Caco-2 (cell line): ENCODE measurements around the gene LYZL6. TPM values are rescaled to one million over a fixed set of nuclear protein-coding genes. Genes with fewer than 3 reads are reported as not detected.

Experiments used
- BruUV-seq: library from RNA; stranded (reverse); fragments of 400-500 nt; replicated peaks from 2 replicates; lab custom pipeline; 2021; lab: Mats Ljungman, UMichigan
- CTCF ChIA-PET: fragments of 300-600 bp; sonication (Branson Sonifier 250); formaldehyde crosslinking; loops from one replicate; lab custom pipeline; 2022; ENCODE audit warnings: antibody characterized with exemption; lab: Charles Lee
- POLR2A ChIA-PET: fragments of 300-600 bp; sonication (Branson Sonifier 250); formaldehyde crosslinking; loops from one replicate; lab custom pipeline; 2022; ENCODE audit warnings: antibody characterized with exemption; lab: Charles Lee
- DNase-seq, 2 experiments: peaks; one replicate each; pipeline versions ENCODE4 v3.0.0 to v3.0.0-alpha.2; 2020 to 2022
- H3K27me3 ChIP-seq: replicated peaks from 2 replicates; pipeline ENCODE4 v1.6.0; 2011; ENCODE audit warnings: low read length; ENCODE audit not compliant: control insufficient read depth, insufficient read depth
- H3K36me3 ChIP-seq: 2 replicates; pipeline ENCODE4 v1.5.1; 2011; ENCODE audit warnings: low read length; ENCODE audit not compliant: control insufficient read depth, insufficient read depth
- H3K4me1 ChIP-seq: fragments of 250-450 bp; sonication (Bioruptor Pico); 2 replicates; pipeline ENCODE4 v1.5.1; 2020; ENCODE audit warnings: mild to moderate bottlenecking
- H3K4me3 ChIP-seq: 2 replicates; pipeline ENCODE4 v1.5.1; 2011; ENCODE audit warnings: low read depth, mild to moderate bottlenecking, control low read depth, low read length
- H3K9me3 ChIP-seq: fragments of 250-450 bp; sonication (Bioruptor Pico); 2 replicates; pipeline ENCODE4 v1.5.1; 2020; ENCODE audit warnings: mild to moderate bottlenecking, moderate library complexity
- H3K27ac Mint-ChIP-seq: one replicate; pipeline ENCODE4 v1.8.0; 2022; ENCODE audit warnings: mixed read lengths; ENCODE audit not compliant: unreplicated experiment
- H3K27me3 Mint-ChIP-seq: one replicate; pipeline ENCODE4 v1.8.0; 2022; ENCODE audit warnings: mixed read lengths; ENCODE audit not compliant: insufficient read depth, unreplicated experiment
- H3K36me3 Mint-ChIP-seq: one replicate; pipeline ENCODE4 v1.8.0; 2022; ENCODE audit warnings: mild to moderate bottlenecking, mixed read lengths; ENCODE audit not compliant: insufficient read depth, unreplicated experiment
- H3K4me1 Mint-ChIP-seq: one replicate; pipeline ENCODE4 v1.8.0; 2022; ENCODE audit warnings: low read depth, mixed read lengths; ENCODE audit not compliant: unreplicated experiment
- H3K4me3 Mint-ChIP-seq: one replicate; pipeline ENCODE4 v1.8.0; 2022; ENCODE audit warnings: mild to moderate bottlenecking, moderate library complexity, mixed read lengths; ENCODE audit not compliant: unreplicated experiment
- H3K9me3 Mint-ChIP-seq: one replicate; pipeline ENCODE4 v1.8.0; 2022; ENCODE audit warnings: mixed read lengths; ENCODE audit not compliant: unreplicated experiment
- CTCF ChIP-seq, 2 experiments: fragments of 200-600 bp in 1 of 2; IDR thresholded peaks; 1 replicate in 1 of 2; 2 replicates in 1 of 2; pipeline versions ENCODE4 v1.5.1 to v1.8.0; 2011 to 2022; ENCODE audit warnings: antibody characterized with exemption in 1 of 2, control low read depth in 1 of 2, inconsistent platforms in 1 of 2, low read depth in 1 of 2, low read length in 1 of 2, mild to moderate bottlenecking in 1 of 2, moderate library complexity in 1 of 2; ENCODE audit not compliant: insufficient read depth in 1 of 2, severe bottlenecking in 1 of 2, unreplicated experiment in 1 of 2
- intact Hi-C: fragments of 100-400 bp; cut with micrococcal nuclease; formaldehyde crosslinking; loops from one replicate; pipeline ENCODE4 v1.10.0; 2022; ENCODE audit not compliant: unreplicated experiment
- total RNA-seq: library from RNA; stranded (reverse); gene quantifications from 2 replicates; pipeline ENCODE4 v1.2.3, GENCODE V29; 2022

LYZL6 gene
- total RNA-seq, 1 experiment from 2014 or later: not detected

GRCh38 chr17:35986643-35987042 lies 43.1 kb upstream of the LYZL6 start, which contains the start of gene CCL14:
CCL14 (minus strand) TSS chr17:35986729; CDS start chr17:35986649, 80 bp downstream.
- DNase-seq: no peak
- H3K4me1 Mint-ChIP-seq: no peaks in the 10 kb centered on the region
- no peaks in the 10 kb centered on the region for H3K36me3 Mint-ChIP-seq
- no peaks in the 10 kb centered on the region for H3K27me3 ChIP-seq
- H3K4me1 ChIP-seq: peaks cover 7% of the 10 kb centered on the region
- peaks cover 12% of the 10 kb centered on the region; the same call in 1 of the 2 replicates for H3K9me3 ChIP-seq
- no TSS peak for BruUV-seq
- no peak for TF ChIP-seq CTCF (IDR thresholded peaks at IDR 0.05; ENCODE audit: insufficient read depth in 1 of 2, low read depth in 1 of 2, low read length in 1 of 2, severe bottlenecking in 1 of 2, unreplicated experiment in 1 of 2)
- no peak within 1 kb of the TSS for H3K27ac Mint-ChIP-seq
- no peaks in the 10 kb centered on the region for H3K27me3 Mint-ChIP-seq
- POLR2A ChIA-PET: no interaction called here
- CTCF ChIA-PET: no interaction called here
- H3K9me3 Mint-ChIP-seq: peaks cover 9% of the 10 kb centered on the region
- intact Hi-C loops: no loop called here
- H3K4me3 Mint-ChIP-seq: no peak within 1 kb of the TSS
- no peaks in the 10 kb centered on the region for H3K36me3 ChIP-seq
- no peak within 1 kb of the TSS for H3K4me3 ChIP-seq

- no peaks in the 10 kb centered on the region for H3K36me3 Mint-ChIP-seq
- peaks cover 4% of the 10 kb centered on the region for H3K4me1 Mint-ChIP-seq
- no peaks in the 10 kb centered on the region for H3K27me3 Mint-ChIP-seq
- H3K27me3 ChIP-seq: no peaks in the 10 kb centered on the region
- BruUV-seq: no TSS peak
- CTCF ChIA-PET: no interaction called here
- no peak for DNase-seq
- no peak overlapping the region for H3K4me3 Mint-ChIP-seq
- TF ChIP-seq CTCF (IDR thresholded peaks at IDR 0.05; ENCODE audit: insufficient read depth in 1 of 2, low read depth in 1 of 2, low read length in 1 of 2, severe bottlenecking in 1 of 2, unreplicated experiment in 1 of 2): no peak
- H3K4me1 ChIP-seq: peaks cover 17% of the 10 kb centered on the region
- H3K36me3 ChIP-seq: no peaks in the 10 kb centered on the region; the same call in 1 of the 2 replicates
- H3K27ac Mint-ChIP-seq: no peak overlapping the region
- POLR2A ChIA-PET: no interaction called here
- H3K4me3 ChIP-seq: no peak overlapping the region
- peaks cover 4% of the 10 kb centered on the region; the same call in 1 of the 2 replicates for H3K9me3 ChIP-seq
- intact Hi-C loops: no loop called here
- H3K9me3 Mint-ChIP-seq: peaks cover 9% of the 10 kb centered on the region
Observed at GRCh38 chr17:35984140-35984539, 40.6 kb upstream of the LYZL6 start.

GRCh38 chr17:35982409-35983191 lies 39.1 kb upstream of the LYZL6 start:
- TF ChIP-seq CTCF (IDR thresholded peaks at IDR 0.05; ENCODE audit: insufficient read depth in 1 of 2, low read depth in 1 of 2, low read length in 1 of 2, severe bottlenecking in 1 of 2, unreplicated experiment in 1 of 2): no peak
- Histone ChIP-seq H3K36me3 (no peaks in the 10 kb centered on the region; the same call in 1 of the 2 replicates), H3K4me1 (peaks cover 24% of the 10 kb centered on the region), H3K9me3 (no peaks in the 10 kb centered on the region), H3K4me3 (no peak overlapping the region), H3K27me3 (no peaks in the 10 kb centered on the region)
- Mint-ChIP-seq H3K4me3 (no peak overlapping the region), H3K27me3 (no peaks in the 10 kb centered on the region), H3K27ac (no peak overlapping the region), H3K9me3 (no peaks in the 10 kb centered on the region), H3K4me1 (peaks cover 9% of the 10 kb centered on the region), H3K36me3 (no peaks in the 10 kb centered on the region)
- CTCF ChIA-PET: interaction anchor here (0.8 to 1.8 kb wide), 8 partner anchors 8 to 503 kb away, joined by 3 to 15 read pairs (median 8); no protein-coding TSS in a partner anchor
- no peak for DNase-seq
- POLR2A ChIA-PET: no interaction called here
- intact Hi-C loops: no loop called here
- BruUV-seq: no TSS peak
